HG03064 (cell line): ENCODE results near the gene KRT76.

ENCODE experiments used
- ATAC-seq: cut with Tn5 transposase; IDR thresholded peaks from one replicate; pipeline ENCODE4 v1.9.1; 2021; ENCODE audit warnings: low read depth; ENCODE audit not compliant: unreplicated experiment

The KRT76 gene

DNA sequence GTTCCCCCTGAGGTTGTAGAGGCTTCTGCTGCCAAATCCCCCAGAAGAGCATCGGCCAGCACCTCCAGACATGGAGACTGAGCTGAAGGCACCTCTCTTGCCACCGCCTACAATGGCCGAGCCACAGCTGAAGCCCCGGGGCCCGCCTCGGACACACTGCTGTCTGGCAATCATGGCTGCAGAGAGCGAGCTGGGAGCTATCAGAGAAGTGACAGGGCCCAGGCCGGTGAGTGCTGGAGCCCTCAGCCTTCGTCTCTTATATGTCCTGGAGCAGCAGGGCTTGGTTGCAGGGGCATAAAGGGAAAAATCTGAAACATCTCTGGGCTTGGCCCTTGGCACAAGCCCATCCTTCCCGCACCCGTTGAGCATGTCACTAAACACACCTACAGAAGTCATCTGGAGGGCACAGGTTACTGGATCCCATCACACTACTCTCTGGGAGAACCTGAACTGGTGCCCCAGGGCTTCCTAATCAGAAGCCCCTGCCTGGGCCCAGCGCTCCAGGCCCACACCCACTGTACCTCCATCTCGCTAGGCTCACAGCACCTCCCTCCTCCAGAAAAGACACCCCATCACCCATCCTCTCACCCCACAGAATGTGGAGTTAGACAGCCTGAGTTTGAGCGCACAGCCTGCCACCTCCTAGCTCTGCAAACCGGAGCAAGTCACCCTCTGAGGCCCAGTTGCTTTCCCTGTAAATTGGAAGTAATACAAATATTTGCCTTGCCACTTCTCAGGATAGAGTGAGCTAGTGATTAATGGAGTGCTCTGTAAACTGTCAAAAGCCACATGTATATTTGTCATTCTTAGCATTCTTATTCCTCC lies 37.0 kb upstream of the KRT76 start, which contains the start of gene KRT4:
Gene KRT4 (minus strand): TSS at position 232 of the 825 bp plus-strand sequence. CDS start 58 bp downstream, at position 174.
- ATAC-seq, result no peak

GRCh38 chr12:52813203-52813819 lies 36.2 kb upstream of the KRT76 start:
- ATAC-seq, result no peak

DNA sequence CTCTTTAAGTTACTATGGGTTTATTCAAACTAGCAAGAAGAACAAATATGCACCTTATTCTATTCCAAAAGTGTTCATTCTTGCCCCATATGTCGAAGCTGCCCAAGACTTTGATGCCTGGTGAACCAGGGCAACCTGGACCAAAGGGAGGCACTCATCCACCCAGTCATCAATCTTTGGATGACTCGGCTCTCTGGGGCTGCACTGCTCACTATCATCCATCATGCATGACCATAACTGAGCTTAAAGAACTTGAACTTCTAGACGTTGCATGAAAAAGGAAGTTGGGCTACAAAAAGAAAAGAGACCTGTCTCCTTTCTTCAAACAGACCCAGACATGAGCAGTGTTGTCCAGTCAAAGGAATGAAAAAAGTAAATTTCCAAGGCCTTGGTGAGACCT lies 35.6 kb upstream of the KRT76 start:
- no peak for ATAC-seq

GRCh38 chr12:52812073-52812400 lies 34.9 kb upstream of the KRT76 start:
- no peak for ATAC-seq

GRCh38 chr12:52811191-52812072 lies 34.3 kb upstream of the KRT76 start:
- no peak for ATAC-seq

DNA sequence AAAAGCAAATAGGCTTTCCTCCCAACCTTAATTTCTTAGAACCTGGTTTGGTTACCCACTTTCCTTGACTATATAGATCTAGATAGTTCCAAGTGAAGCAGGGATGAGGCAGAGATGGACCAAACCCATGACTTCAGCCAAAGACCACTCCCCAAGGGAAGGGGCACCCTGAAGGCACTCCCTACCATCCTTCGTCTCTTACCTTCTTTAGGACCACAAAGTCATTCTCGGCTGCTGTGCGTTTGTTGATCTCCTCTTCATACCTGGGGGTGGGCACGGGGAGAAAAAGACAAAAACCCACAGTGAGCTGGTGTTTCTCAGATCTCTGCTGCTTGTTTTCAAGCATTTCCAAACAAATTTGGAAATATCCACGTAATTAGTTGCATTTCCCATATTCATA lies 33.4 kb upstream of the KRT76 start:
- no peak for ATAC-seq

GRCh38 chr12:52809166-52809565 lies 32.0 kb upstream of the KRT76 start:
- no peak for ATAC-seq

- ATAC-seq, result no peak
Measured at GRCh38 chr12:52808573-52809160, 31.5 kb upstream of the KRT76 start.

GRCh38 chr12:52807544-52808470 lies 30.7 kb upstream of the KRT76 start:
- no peak for ATAC-seq

GRCh38 chr12:52806821-52807543 lies 29.8 kb upstream of the KRT76 start:
- ATAC-seq, result no peak

DNA sequence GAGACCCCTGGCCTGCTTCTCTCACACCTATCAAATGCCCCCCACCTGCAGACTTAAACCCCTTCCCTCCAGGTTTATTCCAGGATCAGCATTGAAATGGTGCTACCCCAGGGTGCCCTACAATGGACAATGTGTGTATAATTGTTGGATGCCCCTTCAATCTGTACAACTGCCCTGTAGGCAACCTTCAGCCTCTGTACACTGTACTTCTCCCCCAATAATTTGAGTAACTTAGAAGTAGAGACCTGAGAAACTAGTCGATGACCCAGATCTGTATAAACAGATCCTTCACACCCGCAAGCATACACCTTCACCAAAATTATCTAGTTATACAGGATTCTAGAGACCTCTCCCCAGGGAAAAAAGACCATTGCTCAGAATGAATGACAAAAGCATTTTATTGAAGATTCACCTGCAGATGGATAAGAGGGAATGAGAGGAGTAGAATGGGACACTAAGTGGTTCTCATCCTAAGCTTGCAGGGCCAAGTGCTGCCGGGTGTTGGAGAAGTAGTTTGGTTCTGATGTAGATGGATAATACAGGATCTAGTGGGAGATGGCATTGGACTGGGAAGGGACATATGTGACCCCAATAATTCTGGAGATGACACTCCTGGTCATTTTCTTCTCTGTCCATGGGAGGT lies 29.1 kb upstream of the KRT76 start:
- no peak for ATAC-seq

- ATAC-seq, result no peak
Measured at GRCh38 chr12:52805739-52806138, 28.6 kb upstream of the KRT76 start.

DNA sequence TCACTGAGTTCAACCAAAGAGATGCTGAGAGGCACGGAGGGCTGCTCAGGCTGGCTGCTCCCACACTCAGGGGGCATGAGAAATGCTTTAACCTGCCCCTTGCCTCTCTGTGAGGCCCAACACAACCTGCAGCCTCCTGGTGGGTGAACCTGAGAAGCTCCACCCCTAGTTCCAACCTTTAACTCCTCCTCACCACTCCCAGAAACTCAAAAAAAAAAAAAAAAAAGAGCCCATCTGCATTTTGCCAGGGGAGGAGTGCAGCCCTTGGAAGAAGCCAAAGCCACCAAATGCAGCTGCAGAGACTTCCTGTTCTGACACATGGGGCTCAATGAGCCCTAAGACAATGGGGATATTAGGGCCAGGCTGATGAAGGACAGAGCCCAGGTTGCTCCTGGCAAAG lies 27.9 kb upstream of the KRT76 start:
- no peak for ATAC-seq

DNA sequence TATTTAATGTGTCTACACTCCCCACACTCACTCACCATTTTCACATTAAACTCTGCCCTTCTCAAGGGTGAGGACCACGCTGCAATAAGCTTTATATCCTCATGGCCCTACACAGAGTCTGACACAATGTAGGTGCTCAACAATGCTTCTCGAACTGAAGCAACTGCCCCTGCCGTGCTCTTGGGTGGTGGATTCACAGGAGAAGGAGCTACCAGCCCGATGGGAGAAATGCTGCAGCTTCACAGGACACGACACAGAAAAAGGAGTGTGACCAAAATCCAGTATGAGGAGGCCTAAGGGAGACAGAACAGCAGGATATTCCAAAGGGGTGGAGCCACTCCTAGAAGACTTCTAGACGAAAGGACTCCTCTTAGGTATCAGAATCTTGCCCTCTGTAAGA lies 25.3 kb upstream of the KRT76 start:
- ATAC-seq, result no peak

GRCh38 chr12:52801773-52802172 lies 24.6 kb upstream of the KRT76 start:
- no peak for ATAC-seq

DNA sequence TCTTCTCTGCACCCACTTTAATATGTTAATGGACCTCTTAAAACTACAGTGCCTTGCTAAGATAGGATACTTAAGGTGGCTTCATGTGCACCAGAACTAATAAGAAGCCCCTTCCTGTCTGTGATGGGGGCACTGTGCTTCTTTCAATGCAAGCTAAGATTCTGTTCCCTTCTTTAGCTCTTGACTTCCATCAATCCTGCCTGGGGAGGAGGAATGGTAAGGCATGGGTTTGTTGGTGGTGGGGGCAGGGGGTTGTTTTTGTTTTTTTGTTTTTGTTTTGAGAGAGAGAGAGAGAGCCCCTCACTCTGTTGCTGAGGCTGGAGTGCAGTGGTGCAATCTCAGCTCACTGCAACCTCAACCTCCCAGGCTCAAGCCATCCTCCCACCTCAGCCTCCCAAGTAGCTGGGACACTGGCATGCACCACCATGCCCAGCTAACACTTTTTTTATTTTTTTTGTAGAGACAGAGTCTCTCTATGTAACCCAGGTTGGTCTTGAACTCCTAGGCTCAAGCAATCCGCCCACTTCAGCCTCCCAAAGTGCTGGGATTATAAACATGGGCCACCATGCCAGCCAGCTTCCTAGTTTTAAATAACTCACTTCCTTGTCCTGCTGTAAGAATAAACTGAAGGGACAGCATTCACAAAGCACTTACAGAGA lies 23.2 kb upstream of the KRT76 start:
- no peak for ATAC-seq

GRCh38 chr12:52799505-52800211 lies 22.5 kb upstream of the KRT76 start:
- no peak for ATAC-seq
